Aorta (tissue), 5 donors: ENCODE data around the gene ZNF428. TPM values are rescaled to one million over a fixed set of nuclear protein-coding genes. Genes with fewer than 3 reads are reported as not detected.

Source experiments
- ATAC-seq: fragments of 200-7000 bp; cut with Tn5 transposase; one replicate; pipeline ENCODE4 v1.9.1; 2022; ENCODE audit warnings: moderate library complexity; ENCODE audit not compliant: low FRiP score
- DNase-seq, 2 donors: peaks; one replicate each; pipeline ENCODE4 v3.0.0-alpha.2; 2020
- H3K27ac ChIP-seq, 2 donors: one replicate each; pipeline ENCODE4 v1.5.1; 2013; ENCODE audit warnings: low read length in 2 of 2, mild to moderate bottlenecking in 2 of 2, moderate library complexity in 2 of 2, control low read depth in 1 of 2, inconsistent platforms in 1 of 2, low read depth in 1 of 2
- H3K27me3 ChIP-seq, 2 donors: one replicate each; pipeline ENCODE4 v1.6.1; 2013; ENCODE audit warnings: control low read depth in 1 of 2, low read length in 1 of 2, mild to moderate bottlenecking in 1 of 2, moderate library complexity in 1 of 2; ENCODE audit not compliant: insufficient read depth in 2 of 2, control insufficient read depth in 1 of 2
- H3K36me3 ChIP-seq, 2 donors: one replicate each; pipeline ENCODE4 v1.6.1; 2013; ENCODE audit warnings: control low read depth in 1 of 2, low read length in 1 of 2, mild to moderate bottlenecking in 1 of 2; ENCODE audit not compliant: insufficient read depth in 2 of 2, control insufficient read depth in 1 of 2
- H3K4me1 ChIP-seq, 2 donors: one replicate each; pipeline ENCODE4 v1.6.1; 2013; ENCODE audit warnings: low read length in 2 of 2, control low read depth in 1 of 2, mild to moderate bottlenecking in 1 of 2, moderate library complexity in 1 of 2; ENCODE audit not compliant: insufficient read depth in 2 of 2, control insufficient read depth in 1 of 2
- H3K4me3 ChIP-seq, 2 donors: one replicate each; pipeline ENCODE4 v1.5.1; 2013; ENCODE audit warnings: low read length in 2 of 2, control low read depth in 1 of 2, mild to moderate bottlenecking in 1 of 2
- H3K9me3 ChIP-seq: one replicate; pipeline ENCODE4 v1.6.1; 2013; ENCODE audit warnings: mild to moderate bottlenecking, low read length; ENCODE audit not compliant: control insufficient read depth
- WGBS, 2 donors: extraction: QIAGEN DNeasy Blood & Tissue Kit; methylation state at CpG; one replicate each; pipeline ENCODE4 v1.1.7; 2013; 5-methylcytosine and 5-hydroxymethylcytosine counted together
- intact Hi-C, 2 donors: fragments of 100-400 bp; cut with DNase I; formaldehyde crosslinking; loops; one replicate each; pipeline versions ENCODE4 v1.14.2 to v1.15.0; 2022
- polyA plus RNA-seq, 2 donors: library from polyadenylated mRNA; stranded (reverse); fragments of 200-250 nt; gene quantifications; one replicate each; pipeline ENCODE4 v1.2.3, GENCODE V29; 2013
- total RNA-seq, 2 donors: library from RNA; stranded (reverse); fragmentation: NEBNext Ultra II Directional; extraction: Animal tissue kit (Norgen Biotek cat#: 25700); gene quantifications; one replicate each; pipeline ENCODE4 v1.2.1, GENCODE V29; 2021
- donor health status: healthy with polysubstance abuse.
- donor health status: Bipolar disorder and iron deficiency.
- donor health status: DM: no; HTN: no; CAD: no.
- donor health status: DM: no; HTN: no; CAD: no.
- donor health status: DM: yes; HTN: yes; CAD: no.

ZNF428 gene
- total and polyA plus RNA-seq, 4 donors: 26.2 to 54.2 (median 35.8) TPM

DNA sequence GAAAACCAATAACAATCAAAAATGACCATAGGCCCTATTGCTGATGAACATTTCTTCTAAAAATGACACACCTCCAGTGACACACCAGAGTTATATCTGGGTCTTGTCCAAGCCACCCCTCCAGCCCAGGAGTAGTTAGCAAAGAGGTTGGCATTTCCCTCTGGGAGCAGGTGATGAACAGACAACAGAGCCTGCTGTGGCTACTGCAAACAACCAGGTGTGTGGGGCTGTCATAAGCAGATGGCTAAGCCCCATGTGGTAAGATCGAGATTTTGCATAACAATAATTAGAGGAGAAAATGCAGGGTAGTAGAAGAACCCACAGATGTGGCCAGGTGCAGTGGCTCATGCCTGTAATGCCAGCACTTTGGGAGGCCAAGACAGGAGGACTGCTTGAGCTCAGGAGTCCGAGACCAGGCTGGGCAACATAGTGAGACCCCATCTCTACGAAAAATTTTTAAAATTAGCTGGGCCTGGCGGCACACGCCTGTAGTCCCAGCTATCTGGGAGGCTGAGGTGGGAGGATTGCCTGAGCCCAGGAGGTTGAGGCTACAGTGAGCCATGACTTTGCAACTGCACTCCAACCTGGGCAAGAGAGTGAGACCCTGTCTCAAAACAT lies 49.1 kb downstream of the ZNF428 start:
- no peak overlapping the region for H3K27ac ChIP-seq
- ATAC-seq (no peak), DNase-seq (no peak)
- no peaks in the 10 kb centered on the region for H3K36me3 ChIP-seq
- no peaks in the 10 kb centered on the region for H3K4me1 ChIP-seq
- intact Hi-C loops: no loop called here
- 90 to 91% methylated on average over 5 of the region's 5 CpGs for WGBS, 2 donors
- no peak overlapping the region for H3K4me3 ChIP-seq
- no peaks in the 10 kb centered on the region for H3K27me3 ChIP-seq
- no peaks in the 10 kb centered on the region for H3K9me3 ChIP-seq

DNA sequence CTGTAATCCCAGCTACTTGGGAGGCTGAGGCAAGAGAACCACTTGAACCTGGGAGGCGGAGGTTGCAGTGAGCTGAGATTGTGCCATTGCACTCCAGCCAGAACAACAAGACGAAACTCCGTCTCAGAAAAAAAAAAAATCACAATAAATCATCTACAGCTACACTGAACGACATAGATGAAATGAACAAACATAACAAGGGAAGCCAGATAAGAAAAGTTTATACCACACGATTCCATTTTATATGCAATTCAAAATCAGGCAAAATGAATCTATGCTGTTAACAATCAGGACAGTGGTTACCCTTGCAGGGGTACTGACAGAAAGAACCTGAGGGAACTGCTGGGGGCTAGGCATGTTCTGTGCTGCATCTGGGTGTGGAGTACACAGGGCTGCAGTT lies 49.8 kb downstream of the ZNF428 start:
- 68 to 71% methylated on average over 5 of the region's 5 CpGs for WGBS, 2 donors
- Histone ChIP-seq H3K4me3 (no peak overlapping the region), H3K9me3 (no peaks in the 10 kb centered on the region), H3K4me1 (no peaks in the 10 kb centered on the region), H3K27ac (no peak overlapping the region), H3K36me3 (no peaks in the 10 kb centered on the region), H3K27me3 (no peaks in the 10 kb centered on the region)
- DNase-seq: no peak
- no peak for ATAC-seq
- intact Hi-C loops: no loop called here

DNA sequence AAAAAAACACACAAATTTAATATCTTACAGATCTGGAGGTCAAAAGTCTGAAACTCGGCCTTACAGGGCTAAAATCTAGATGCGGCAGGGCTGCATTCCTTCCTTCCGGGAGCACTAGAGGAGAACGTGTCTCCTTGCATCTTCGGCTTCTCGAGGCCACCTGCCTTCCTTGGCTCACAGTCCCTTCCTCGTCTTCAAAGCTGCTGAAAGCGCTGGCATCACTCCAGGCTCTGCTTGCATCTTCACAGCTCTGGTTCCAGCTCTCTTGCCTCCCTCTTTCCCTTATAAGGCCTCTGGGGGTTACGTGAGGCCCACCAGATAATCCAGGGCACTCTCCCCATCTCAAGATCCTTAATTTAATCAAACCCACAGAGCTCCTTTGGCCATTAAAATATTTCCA lies 54.6 kb downstream of the ZNF428 start:
- 75 to 80% methylated on average over 9 of the region's 9 CpGs for WGBS, 2 donors
- Histone ChIP-seq H3K27me3 (no peaks in the 10 kb centered on the region), H3K4me1 (no peaks in the 10 kb centered on the region), H3K27ac (no peak overlapping the region), H3K4me3 (no peak overlapping the region), H3K9me3 (no peaks in the 10 kb centered on the region), H3K36me3 (no peaks in the 10 kb centered on the region)
- intact Hi-C loops: no loop called here
- no peak for DNase-seq
- no peak for ATAC-seq

GRCh38 chr19:43563816-43564457 lies 55.5 kb downstream of the ZNF428 start:
- ATAC-seq (no peak), DNase-seq (no peak)
- no peaks in the 10 kb centered on the region for H3K4me1 ChIP-seq
- H3K27me3 ChIP-seq: no peaks in the 10 kb centered on the region
- intact Hi-C loops: no loop called here
- 86% methylated on average over 10 of the region's 10 CpGs for WGBS, 2 donors
- no peaks in the 10 kb centered on the region for H3K36me3 ChIP-seq
- H3K27ac ChIP-seq: no peak overlapping the region
- H3K9me3 ChIP-seq: no peaks in the 10 kb centered on the region
- no peak overlapping the region for H3K4me3 ChIP-seq

DNA sequence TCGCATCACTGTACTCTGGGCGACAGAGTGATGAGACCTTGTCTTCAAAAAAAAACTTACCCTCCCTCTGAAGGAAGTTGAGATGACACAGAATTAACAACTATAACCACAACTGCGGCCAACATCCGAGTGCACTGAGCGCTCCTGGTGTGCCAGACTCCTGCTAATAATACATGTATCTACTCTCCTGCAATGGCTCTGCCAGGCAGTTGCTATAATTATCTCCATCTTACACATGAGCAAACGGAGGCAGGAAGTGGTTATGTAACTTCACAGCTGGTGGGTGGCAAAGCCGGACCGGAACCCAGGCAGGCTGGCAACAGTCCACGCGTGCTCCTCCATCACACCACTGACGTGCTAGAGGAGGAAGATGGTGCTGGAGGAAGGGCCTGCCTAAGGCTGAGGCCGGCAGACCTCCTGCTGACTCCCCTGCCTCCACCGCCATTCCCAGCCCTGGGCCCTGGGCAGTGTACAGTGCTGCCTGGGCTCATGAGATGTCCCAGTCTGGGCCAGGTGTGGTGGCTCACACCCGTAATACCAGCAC lies 56.7 kb downstream of the ZNF428 start:
- Histone ChIP-seq H3K36me3 (no peaks in the 10 kb centered on the region), H3K27ac (peak overlapping the region in 1 of 2 donors; percentile 55)

DNA sequence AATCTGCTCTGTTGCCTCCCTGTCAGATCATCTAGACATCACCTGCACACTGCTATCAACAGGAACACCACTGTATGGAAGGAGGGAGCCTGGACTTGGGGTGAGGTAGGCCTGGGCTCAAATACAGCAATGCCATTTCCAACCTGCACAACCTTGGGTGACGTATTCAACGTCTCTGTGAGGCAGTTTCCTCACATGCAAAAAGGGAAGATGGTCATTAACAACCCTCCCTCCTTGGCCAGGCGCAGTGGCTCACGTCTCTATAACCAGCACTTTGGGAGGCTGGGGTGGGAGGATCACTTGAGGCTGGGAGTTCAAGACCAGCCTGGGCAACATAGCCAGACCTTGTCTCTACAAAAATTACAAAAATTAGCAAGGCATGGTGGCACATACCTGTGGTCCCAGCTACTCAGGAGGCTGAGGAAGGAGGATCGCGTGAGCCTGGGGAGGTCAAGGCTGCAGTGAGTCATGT lies 57.2 kb downstream of the ZNF428 start:
- intact Hi-C loops: no loop called here
- 90 to 97% methylated on average over 6 of the region's 6 CpGs for WGBS, 2 donors
- Histone ChIP-seq H3K4me1 (no peaks in the 10 kb centered on the region), H3K9me3 (no peaks in the 10 kb centered on the region), H3K27me3 (no peaks in the 10 kb centered on the region), H3K27ac (peak overlapping the region in 1 of 2 donors; percentile 55), H3K4me3 (no peak overlapping the region), H3K36me3 (no peaks in the 10 kb centered on the region)
- DNase-seq (no peak), ATAC-seq (no peak)

More for the DNA sequence above, 56.7 kb downstream of the ZNF428 start:
- no peaks in the 10 kb centered on the region for H3K9me3 ChIP-seq
- DNase-seq (peak; percentile 90 to 95), ATAC-seq (peak; percentile 86)
- intact Hi-C loops: no loop called here
- no peaks in the 10 kb centered on the region for H3K27me3 ChIP-seq
- H3K4me1 ChIP-seq: no peaks in the 10 kb centered on the region
- 43 to 46% methylated on average over 14 of the region's 14 CpGs for WGBS, 2 donors
- no peak overlapping the region for H3K4me3 ChIP-seq

DNA sequence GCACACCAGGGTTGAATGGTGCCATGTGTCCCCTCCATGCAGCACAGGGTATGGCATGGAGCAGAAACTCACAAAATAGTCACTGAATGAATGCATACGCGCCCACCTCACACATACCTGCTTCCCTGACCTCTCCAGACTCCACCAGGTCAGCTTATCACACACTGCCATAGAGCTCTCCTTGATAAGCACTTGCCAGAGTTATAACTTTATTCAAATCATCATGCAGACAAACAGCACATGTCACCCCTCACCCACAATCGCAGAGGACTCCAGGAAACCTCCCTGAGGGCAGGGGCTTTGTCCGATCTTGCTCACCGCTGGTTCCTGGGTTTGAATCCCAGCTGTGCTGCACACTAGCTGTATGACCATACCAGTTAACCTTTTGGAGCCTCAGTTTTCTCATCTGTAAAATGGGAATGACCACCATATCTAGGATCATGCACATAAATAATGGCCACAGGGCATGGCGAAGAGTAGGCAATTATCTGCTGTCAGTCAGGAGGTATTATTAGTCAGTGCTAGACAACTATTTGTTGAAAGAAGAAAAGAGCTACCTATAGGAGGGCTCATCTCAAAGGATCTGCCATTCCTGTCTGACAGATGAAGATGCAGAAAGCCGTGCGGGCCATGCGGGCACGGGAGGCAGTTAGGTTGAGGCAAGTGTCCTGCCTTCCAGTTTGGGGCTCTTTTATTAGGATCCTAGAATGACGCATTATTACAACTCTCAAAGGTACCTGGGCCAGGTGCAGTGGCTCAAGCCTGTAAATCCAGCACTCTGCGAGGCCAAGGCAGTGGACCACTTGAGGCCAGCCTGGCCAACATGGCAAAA lies 58.1 kb downstream of the ZNF428 start:
- no peaks in the 10 kb centered on the region for H3K9me3 ChIP-seq
- 91 to 93% methylated on average over 12 of the region's 12 CpGs for WGBS, 2 donors
- no peaks in the 10 kb centered on the region for H3K4me1 ChIP-seq
- H3K27me3 ChIP-seq: no peaks in the 10 kb centered on the region
- no peak for DNase-seq
- no peak for ATAC-seq
- H3K36me3 ChIP-seq: no peaks in the 10 kb centered on the region
- H3K4me3 ChIP-seq: no peak overlapping the region
- H3K27ac ChIP-seq: no peak overlapping the region
- intact Hi-C loops: no loop called here

- Histone ChIP-seq H3K4me3 (no peak overlapping the region), H3K4me1 (no peaks in the 10 kb centered on the region), H3K36me3 (no peaks in the 10 kb centered on the region), H3K27ac (no peak overlapping the region), H3K9me3 (no peaks in the 10 kb centered on the region), H3K27me3 (no peaks in the 10 kb centered on the region)
- DNase-seq (no peak), ATAC-seq (no peak)
- WGBS, 2 donors: 87 to 88% methylated on average over 6 of the region's 6 CpGs
- intact Hi-C loops: no loop called here
Observed at GRCh38 chr19:43560687-43561086, 58.7 kb downstream of the ZNF428 start.
